ENCODE results near the gene KLHL29. TPM values are rescaled to one million over a fixed set of nuclear protein-coding genes. Genes with fewer than 3 reads are reported as not detected.

Gene KLHL29
- total and polyA plus RNA-seq, 4 donors: 0.29 to 2.3 (median 0.68) TPM

DNA sequence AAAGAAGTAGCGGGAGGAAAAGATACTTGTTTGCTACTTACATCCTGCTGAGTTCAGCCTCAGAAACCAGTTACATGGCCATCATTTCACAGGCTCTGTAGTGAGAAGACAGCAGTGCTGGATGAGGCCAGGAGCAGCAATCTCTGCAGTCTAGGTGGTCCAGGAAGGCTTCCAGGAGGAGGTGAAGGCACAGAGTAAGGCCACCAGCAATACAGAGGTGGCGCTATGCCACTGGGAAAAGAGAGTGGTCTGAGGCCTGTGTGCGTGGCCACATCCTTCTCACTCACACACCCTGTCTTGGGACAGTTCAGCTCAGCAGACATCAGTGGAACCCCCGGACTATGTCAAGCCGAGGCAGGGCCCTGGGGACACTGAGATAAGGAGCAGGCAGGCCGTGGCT lies 162.7 kb downstream of the KLHL29 start:
- no peak overlapping the region for H3K27ac ChIP-seq (ENCODE audit: low read depth in 1 of 2, low read length in 2 of 2)
- no peaks in the 10 kb centered on the region for H3K27me3 ChIP-seq (ENCODE audit: control insufficient read depth in 4 of 4, insufficient read depth in 4 of 4, low read length in 3 of 4)
- TF ChIP-seq SP1 (IDR thresholded peaks at IDR 0.05) (no peak), FOXA2 (IDR thresholded peaks at IDR 0.05) (no peak), TAF1 (conservative IDR thresholded peaks at IDR 0.05) (no peak), GABPA (IDR thresholded peaks at IDR 0.05 in 1 of 2, conservative IDR thresholded peaks at IDR 0.05 in 1 of 2) (no peak), RAD21 (IDR thresholded peaks at IDR 0.05) (no peak), CTCF (IDR thresholded peaks at IDR 0.05; ENCODE audit: low read depth, low read length, missing input control) (no peak), ATF3 (IDR thresholded peaks at IDR 0.05) (no peak)
- no peak overlapping the region for H3K4me3 ChIP-seq (ENCODE audit: low read depth in 1 of 3, low read length in 3 of 3)
- H3K36me3 ChIP-seq (ENCODE audit: control insufficient read depth in 4 of 4, insufficient read depth in 3 of 4, low read depth in 1 of 4, low read length in 3 of 4): no peaks in the 10 kb centered on the region
- 75% methylated on average over 6 of the region's 6 CpGs for WGBS
- no peak for DNase-seq (ENCODE audit: low spot score)
- no peak overlapping the region for H3K9ac ChIP-seq (ENCODE audit: low read depth in 1 of 2, low read length in 2 of 2)
- H3K4me1 ChIP-seq (ENCODE audit: control insufficient read depth in 4 of 4, insufficient read depth in 4 of 4, low read length in 3 of 4): peaks cover 0 to 3% (median 0%) of the 10 kb centered on the region in 4 donors
- no peaks in the 10 kb centered on the region for H3K9me3 ChIP-seq (ENCODE audit: control insufficient read depth in 4 of 4, low read length in 3 of 4)

- Histone ChIP-seq H3K36me3 (ENCODE audit: control insufficient read depth in 4 of 4, insufficient read depth in 3 of 4, low read depth in 1 of 4, low read length in 3 of 4) (no peaks in the 10 kb centered on the region), H3K4me3 (ENCODE audit: low read depth in 1 of 3, low read length in 3 of 3) (no peak overlapping the region), H3K9ac (ENCODE audit: low read depth in 1 of 2, low read length in 2 of 2) (no peak overlapping the region), H3K9me3 (ENCODE audit: control insufficient read depth in 4 of 4, low read length in 3 of 4) (no peaks in the 10 kb centered on the region), H3K4me1 (ENCODE audit: control insufficient read depth in 4 of 4, insufficient read depth in 4 of 4, low read length in 3 of 4) (peaks cover 0 to 3% (median 0%) of the 10 kb centered on the region in 4 donors), H3K27ac (ENCODE audit: low read depth in 1 of 2, low read length in 2 of 2) (no peak overlapping the region), H3K27me3 (ENCODE audit: control insufficient read depth in 4 of 4, insufficient read depth in 4 of 4, low read length in 3 of 4) (no peaks in the 10 kb centered on the region)
- 96% methylated on average over 14 of the region's 14 CpGs for WGBS
- TF ChIP-seq EGR1 (IDR thresholded peaks at IDR 0.05; ENCODE audit: low read depth in 2 of 2) (no peak), GABPA (IDR thresholded peaks at IDR 0.05 in 1 of 2, conservative IDR thresholded peaks at IDR 0.05 in 1 of 2) (no peak), RAD21 (IDR thresholded peaks at IDR 0.05) (no peak), RXRA (IDR thresholded peaks at IDR 0.05) (no peak), REST (IDR thresholded peaks at IDR 0.05) (no peak), FOXA1 (IDR thresholded peaks at IDR 0.05) (no peak), ZBTB33 (IDR thresholded peaks at IDR 0.05) (no peak), MAX (IDR thresholded peaks at IDR 0.05) (no peak), CTCF (IDR thresholded peaks at IDR 0.05; ENCODE audit: low read depth, low read length, missing input control) (no peak), SP1 (IDR thresholded peaks at IDR 0.05) (no peak), HNF4G (IDR thresholded peaks at IDR 0.05) (no peak), JUND (IDR thresholded peaks at IDR 0.05) (no peak), ATF3 (IDR thresholded peaks at IDR 0.05) (no peak), HNF4A (conservative IDR thresholded peaks at IDR 0.05) (no peak), NR2F2 (IDR thresholded peaks at IDR 0.05) (no peak), YY1 (IDR thresholded peaks at IDR 0.05) (no peak)
- DNase-seq (ENCODE audit: low spot score): no peak
Measured at GRCh38 chr2:23548143-23548769, 163.3 kb downstream of the KLHL29 start.

Data from liver (tissue), 9 donors.